GM19467 (cell line): ENCODE results near the gene GALNT2.

Source experiments
- ATAC-seq: cut with Tn5 transposase; IDR thresholded peaks from one replicate; pipeline ENCODE4 v1.9.1; 2021; ENCODE audit warnings: mild to moderate bottlenecking, moderate library complexity; ENCODE audit not compliant: unreplicated experiment

The GALNT2 gene

DNA sequence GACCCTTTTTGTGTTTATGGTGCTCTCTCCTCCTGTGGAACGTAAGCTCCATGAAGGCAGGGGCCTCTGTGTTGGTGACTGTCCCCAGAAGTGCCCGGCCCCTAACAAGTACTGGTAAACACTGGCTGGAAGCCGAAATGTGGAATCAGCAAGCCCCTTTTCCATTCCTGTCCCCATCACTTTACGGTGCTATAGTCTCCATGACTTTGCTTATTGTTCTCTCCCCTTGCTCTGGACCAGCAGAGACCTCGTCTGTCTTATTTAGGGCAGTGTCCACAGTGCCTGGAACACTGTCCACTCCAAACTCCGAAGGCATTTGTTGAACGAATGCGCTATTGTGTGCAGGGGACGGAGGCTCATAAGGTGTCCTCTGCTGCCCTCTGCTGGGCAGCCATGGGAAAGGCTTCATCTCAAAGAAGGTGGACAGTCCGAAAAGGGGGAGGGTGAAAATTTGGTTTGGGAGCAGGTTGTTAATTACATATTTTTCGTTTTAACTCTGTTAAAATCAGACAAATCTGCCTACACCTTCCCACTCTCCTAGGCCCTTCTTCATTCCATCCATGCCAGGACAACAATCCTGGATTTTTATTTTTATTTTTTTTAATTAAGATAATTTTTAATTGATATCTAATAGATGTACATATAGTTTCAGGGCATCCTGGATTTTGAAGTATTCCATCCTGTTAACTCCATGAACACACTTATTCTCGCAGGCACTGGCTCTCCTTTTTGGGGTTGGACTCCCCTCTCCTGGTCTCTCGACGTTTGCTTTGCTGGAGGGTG, 243.5 kb downstream of the GALNT2 start:
- no peak for ATAC-seq

DNA sequence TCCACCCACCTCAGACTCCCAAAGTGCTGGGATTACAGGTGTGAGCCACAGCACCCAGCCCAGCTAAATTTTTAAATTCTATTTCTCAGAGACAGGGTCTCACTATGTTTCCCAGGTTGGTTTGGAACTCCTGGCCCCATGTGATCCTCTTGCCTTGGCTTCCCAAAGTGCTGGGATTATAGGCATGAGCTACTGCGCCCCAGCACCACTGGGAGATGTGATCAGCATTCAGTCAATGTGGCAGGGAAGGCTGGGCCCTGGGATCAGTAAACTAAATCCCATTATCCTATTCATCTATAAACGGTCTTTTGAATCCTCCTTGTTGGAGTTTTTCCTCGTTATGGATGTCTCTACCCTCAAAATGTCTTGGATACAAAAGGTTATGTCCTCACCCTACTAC, 245.6 kb downstream of the GALNT2 start:
- ATAC-seq = no peak

DNA sequence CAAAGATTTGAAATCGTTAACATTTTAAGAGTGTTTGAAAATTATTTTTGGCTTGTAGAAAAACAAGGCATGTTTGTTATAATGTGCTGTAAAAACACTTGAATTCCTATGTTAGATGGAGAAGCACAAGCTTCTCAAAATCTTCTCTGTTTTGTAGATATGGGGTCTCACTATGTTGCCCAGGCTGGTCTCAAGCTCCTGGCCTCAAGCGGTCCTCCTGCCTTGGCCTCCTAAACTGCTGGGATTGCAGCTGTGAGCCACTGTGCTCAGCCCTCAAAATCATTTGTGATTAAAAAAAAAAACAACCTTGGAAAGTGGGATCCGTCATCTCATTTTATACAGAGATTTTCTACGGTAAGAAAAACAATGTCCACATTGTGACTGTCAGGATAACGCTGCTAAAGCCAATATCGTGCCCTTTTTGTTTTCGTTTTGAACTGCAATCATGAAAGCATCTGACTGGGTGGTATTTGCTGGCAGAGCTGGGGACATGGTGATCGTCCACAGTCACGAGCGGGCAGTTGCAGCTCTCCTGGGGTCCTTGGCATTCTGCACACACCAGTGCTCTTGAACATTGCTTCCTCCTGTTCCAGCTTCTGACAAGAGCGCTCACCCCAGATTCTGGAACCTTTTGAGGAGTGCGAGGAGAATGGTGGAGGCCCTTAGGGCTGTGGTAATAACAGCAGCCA, 246.6 kb downstream of the GALNT2 start:
- no peak for ATAC-seq

DNA sequence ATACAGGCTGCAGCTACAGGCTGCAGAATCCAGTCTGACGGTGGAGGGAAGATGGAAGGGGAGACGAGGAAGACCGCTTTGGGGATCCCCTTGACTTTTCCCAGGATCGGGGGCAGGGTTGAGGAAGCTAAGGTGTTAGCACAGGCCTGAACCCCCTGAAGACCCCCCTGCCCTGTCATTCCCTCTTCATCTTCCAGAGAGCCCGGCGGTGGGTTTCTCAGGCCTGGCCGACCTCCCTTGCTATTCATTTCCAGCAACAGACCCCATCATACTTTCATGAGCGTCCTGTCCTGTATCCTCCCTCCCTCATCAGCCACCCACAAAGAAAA, 247.1 kb downstream of the GALNT2 start:
- no peak for ATAC-seq

DNA sequence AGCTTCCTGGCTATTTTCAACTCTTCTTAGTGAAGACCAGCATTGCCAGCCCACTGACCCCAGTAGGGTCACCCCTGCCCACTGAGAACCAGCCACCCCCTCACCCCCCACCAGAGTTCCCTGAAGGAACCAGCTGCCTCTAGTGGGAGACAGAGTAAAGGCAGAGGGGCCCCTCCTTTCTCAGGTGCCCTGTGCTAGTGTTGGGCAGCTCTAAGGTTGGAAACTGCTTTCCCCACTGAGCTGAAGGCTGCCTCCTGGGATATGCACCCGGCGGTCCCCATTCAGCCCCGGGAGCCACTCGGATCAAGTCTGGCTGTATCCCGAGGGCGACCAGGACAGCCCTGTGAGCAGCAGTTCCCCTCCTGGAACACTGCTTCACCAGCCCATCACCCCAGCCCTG, 248.1 kb downstream of the GALNT2 start:
- ATAC-seq = no peak

DNA sequence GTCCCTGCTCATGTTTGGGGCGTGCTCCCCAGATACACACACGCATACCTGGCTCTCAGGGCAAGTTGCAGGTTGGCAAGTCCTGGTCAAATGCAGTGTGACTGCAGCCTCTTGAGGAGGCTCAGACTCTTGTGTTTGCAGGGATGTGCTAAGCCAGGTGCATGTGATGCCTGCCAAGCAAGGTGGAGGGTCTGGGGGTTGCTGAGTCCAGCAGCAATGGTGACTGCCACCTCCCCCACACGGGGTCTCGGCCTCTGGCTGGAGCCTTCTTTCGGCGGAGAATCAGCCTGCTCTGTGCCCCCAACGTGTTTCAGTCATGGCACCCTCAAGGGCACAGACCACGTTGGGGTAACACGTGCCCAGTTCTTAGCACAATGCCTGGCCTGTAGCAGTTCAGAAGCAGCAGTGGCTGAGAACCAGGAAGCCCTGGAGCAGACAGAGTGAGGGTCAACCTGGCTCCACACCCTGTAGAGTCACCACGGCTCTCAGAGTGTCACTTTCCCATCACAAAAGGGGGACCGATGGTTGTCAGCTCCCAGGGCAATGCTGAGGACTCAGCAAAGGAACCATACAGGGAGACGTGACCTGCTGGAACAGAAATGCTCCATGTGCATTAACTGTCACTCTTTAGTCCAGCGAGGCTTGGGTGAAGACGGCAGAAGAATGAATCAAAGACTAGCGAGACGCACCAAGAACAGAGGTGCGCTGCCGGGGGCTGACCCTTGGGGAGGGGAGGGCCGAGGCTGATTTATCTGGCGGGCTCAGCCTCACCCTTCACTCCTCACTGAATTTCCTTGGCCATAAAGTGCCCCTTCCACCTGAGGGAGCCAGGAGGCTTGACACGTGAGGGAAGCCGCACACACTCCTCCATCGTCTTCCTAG, 250.1 kb downstream of the GALNT2 start:
- ATAC-seq = no peak

DNA sequence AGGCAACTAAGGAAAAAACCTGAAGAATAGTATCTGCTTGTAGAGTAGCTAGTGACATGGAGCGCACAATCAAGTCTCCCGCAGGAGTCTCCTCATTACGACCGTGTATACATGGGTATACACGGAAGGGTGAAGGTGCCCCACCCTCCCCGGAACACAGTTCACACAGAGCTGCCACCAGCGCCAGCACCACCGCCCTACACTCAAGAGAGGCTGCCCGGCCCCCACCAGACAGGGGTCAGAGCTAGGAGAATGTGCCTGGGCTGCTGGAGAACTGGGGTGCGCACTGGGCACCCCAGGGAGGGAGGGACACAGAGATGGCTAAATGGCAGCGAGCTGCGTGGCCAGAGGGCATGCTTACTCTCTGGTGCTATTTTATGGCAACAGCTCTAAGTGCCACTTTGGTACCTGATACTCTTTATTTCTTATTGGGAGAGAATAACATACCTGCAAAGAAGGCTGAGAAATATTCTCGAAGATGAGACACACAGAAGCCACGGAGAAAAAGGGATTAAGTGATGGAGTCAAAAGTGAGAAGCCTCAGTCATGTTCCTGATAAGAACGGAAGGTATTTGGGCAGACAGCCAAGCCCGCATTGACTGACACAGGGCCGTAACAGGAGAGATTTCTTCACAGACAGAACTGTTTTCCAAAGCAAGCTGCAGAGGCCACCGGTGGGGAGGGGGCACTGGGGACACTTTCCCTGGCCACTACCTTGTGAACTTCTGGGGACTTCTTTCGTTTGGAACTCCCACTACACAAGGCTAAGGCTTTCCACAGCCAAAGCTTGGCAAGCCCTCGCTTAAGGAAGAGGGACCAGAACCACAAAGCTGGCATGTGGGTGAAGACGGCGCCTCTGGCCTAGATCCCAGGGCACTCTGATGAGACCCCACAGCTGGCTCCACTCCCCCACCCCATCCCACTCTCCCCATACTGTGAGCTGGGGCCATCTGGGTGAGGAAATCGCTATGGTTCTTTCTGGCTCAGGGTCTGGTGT, 251.1 kb downstream of the GALNT2 start:
- no peak for ATAC-seq

DNA sequence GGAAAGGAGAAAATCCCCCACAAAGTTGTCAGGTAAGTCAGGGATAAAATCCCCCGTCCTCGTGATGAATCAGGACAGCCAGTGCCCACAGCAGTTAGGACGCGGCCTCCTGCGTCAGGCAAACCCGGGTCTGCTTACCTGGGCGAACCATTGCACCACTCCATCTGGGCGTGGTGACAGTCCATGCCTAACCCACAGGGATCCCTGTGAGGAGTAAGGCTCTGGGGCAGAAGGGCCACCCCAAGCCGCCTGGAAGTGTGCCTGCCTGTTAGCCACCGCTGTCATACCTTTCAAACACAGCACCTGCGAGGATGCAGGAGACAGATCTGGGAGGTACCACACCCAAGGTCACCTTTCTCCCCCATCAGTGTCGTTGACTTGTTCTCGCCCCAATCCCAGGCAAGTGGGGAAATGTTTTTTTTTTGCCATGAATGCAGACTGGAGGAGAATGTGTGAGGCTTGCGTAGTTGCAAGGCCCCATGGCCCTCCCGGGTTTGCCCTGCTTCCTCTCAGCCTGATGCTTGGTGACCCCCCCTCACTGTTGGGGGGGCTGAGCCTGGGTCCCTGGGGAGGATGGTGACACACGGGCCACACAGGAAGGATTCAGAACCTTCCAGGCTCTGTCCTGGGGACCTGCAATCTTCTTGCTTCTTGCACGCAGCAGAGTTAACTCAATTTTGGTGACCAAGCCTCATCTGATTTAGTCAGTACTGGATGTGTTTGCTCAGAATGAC, 252.1 kb downstream of the GALNT2 start:
- no peak for ATAC-seq

DNA sequence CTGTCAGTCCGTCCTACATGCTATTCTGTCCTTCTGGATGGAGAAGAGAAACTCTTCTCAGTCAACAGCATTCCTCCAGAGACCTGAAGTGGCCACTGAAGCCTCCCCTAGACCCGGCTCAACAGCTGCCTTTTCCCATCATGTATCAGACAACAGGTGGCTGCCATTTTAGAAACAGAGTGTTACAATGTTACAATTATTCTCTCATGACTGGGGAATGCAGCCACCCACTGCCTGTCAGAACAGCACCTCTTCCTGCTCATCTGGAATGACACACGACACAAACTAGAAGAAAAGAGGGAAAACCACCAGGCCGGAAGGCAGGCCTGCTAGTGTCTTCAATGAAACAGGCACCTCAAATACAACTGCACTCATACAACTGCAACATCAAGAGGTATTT, 253.8 kb downstream of the GALNT2 start:
- ATAC-seq = no peak

DNA sequence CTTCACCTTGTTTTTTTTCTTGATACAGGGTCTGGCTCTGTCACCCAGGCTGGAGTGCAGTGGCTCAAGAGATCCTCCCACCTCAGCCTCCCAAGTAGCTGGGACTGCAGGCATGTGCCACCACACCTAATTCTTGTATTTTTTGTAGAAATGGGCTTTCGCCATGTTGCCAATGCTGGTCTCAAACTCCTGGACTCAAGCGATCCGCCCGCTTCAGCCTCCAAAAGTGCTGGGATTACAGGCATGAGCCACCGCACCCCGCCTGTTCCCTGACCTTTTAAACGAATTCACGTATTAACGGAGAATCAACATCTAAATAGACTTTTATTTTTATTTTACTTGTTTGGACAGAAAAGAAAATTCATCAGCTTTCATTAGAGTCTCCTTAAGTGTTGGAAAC, 254.3 kb downstream of the GALNT2 start:
- no peak for ATAC-seq

DNA sequence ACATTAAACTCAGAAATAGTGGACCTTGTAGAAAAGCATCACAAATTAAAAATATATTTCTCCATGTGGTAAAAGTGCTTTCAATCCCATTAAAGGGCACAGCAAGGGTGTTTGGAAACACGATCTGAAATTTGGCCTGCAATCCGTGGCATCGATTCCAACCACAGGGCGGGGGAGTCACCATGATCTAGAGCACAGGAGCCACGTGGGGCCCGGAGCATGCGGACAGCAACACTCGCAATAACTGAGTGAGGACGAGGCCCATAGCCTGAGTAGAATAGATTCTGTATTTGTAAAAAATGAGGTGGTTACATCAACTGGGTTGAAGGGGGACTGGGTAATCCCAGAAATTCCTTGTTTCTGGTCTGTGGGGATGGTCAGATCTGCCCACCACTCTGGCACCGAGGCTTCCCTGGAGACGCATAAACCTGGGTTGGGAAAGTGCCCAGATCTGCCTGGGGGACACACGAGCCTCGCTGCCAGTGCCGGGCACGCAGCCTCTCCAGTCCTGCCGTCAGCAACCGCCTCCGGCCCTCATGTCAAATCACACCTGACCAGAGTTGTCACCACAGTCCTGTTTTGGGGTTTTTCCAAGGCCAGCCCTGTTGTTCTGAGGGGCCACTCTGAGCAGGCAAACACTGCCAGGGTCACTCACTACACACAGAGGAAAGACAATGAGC, 254.8 kb downstream of the GALNT2 start:
- ATAC-seq = no peak

DNA sequence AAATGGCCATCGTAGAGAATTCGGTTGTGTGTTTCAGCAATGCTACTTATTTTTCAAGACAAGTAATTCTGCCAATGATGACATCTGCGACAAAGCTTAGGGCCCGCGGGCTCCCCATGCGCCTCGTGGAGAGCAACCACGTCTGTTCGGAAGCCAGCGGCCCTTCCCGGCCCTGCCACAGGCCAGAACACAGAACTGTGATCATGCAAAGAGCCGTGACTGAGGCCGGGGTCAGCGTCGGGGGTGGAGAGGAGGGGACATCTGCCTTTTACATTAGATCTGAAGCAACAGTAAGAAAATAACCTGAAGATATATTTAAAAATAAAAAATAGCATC, 255.4 kb downstream of the GALNT2 start:
- no peak for ATAC-seq

DNA sequence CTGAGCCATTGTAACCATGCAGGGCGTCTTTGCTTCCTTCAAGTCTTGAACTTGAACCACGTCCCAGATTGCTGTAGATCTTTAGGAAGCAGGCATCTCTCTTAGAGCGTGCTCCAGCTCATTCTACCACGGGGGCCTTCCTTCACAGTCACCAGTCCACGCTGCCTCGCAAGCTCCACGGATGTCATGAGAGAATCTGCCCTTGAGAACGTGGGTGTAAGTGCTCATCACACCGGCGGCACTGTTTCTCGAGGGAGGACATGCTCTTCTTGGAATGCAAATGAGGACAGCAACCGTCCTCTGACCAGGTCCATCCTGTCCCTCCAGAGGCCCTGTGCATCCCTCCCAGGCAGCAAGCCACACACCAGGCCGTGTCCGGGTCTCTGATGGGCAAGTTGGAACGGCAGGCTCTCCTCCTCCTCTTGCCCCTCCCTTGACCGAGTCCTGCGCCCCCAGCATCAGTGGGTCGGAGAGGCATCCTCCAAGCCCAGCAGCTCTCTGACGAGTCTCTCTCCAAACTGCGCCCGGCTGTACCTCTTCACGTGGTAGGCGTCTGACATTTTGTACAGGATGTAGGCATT, 256.0 kb downstream of the GALNT2 start:
- no peak for ATAC-seq

DNA sequence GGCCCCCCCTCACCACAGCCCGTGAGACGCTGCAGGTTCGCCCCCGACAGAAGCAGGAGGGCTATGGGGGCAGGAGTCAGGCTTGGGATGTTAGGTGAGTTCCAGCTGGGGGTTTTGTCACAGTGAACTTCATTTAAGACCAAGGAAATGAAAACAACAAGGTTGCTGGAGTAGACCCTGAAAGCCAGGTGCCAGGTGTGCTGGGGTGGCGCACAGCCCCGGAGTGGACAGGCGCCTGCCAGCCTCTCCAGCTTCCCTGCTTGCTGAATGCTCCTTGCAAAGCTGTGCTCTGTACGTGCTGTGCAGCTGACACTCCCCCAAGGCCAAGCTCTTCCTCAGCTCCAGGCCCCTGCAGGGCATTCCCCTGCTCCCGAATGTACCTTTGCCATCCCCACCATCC, 256.6 kb downstream of the GALNT2 start:
- no peak for ATAC-seq

DNA sequence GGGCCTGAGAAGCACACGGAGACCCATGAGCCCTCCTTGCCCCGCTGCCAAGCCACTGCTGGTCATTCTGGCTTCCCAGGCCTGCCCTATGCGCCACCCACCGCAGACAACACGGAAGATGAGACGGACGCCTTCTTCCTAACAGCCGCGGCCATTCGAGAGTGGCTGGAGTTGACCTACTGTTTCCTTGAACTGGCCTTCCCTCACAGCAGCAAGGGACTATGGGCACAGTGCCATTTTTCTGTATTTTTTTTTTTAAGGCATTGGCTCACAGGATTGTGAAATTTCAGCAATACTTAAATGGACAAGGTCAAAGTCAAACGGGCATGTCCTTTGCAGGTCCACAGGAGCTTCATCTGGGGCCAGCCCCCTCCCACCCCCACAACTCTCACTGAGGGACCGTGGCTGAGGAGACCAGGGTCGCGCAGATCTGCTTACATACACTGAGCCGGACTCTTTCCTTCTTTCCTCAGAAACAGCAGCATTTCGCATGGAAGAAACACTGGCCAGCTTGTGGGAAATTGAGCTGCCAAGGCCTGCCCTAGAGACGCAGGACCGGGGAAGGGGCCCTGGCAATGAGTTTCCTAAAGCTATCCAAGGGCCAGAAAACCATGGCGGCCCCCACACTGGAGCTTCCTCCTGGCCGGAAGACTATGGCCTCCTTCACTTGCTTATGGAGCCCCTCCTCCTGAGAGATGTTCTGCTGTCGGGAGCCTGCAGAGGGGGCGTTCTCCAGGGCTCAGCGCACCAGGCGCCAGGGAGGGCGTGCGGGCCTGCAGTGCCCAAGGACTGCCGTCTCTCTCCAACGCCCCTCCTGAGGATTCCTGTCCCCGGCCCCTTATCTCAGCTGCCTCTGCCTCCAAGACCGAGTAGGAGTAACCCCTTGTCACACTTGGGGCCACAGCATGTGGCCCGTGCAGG, 260.2 kb downstream of the GALNT2 start:
- no peak for ATAC-seq

DNA sequence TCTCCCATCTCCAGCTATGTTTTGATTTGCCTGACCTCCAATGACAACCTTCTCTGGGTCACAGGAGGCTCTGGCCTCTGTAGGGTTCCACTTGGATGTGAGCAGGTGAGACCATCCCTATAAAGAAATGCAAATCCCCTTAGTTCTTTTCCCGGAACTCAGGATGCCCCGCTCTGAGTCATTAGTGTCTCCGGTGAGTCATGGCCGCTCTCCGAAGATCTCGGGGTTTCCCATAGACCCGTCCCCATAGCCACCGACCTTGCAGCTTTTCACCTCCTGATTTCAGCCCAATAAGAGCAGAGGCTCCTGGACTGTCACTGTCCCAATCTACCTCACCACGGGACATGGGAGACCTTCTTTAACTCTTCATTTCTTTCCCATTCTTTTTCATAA, 260.9 kb downstream of the GALNT2 start:
- ATAC-seq = no peak

DNA sequence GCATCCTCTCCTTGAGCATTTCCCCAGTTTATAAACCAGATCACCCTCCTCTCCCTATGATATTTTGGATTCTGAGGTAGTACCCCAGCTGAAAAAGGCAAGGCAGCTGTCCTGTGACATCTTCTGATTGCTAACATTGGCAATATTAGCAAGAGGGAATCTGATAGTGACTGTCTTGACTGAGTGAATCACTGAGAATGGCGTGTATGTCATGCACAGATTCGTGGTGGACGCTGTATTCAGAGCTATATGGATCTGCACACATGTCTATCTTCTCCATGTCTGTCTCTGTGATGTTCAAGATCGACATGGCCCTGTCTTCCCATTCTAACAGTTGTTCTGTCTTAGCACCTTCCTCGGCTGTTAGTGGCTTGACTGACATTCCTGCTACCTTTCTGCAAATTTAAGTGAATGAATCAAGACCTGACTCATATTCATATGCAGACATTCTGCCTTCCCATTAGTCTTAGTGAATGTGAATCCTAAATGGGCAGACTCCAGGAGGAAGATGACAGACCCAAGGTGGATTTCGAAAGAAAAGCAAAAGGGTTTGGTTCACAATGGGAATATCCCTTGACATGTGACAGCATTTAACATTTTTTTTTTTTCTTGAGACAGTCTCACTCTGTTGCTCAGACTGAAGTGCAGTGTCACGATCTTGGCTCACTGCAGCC, 261.4 kb downstream of the GALNT2 start:
- ATAC-seq = no peak

DNA sequence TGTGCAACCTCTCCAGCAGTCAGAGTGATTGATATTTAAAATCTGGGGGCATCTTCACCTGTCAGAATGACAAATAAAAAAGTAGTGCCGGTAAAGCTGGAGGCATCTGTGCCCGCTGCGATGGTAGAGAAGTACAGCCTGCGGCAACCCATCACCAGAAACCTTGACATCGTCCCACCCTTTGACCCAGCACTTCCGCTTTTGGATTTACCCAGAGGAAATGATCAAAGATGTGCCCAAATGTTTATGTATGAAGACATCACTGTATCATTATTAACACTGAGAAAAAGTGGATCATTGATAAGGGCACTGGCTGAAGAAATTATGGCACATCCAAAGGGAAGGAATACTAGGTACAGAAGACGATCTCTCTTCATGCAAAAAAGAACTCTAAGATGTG, 263.1 kb downstream of the GALNT2 start:
- no peak for ATAC-seq
